ENCODE data around the gene ABHD17C.

The ABHD17C gene

GRCh38 chr15:80682201-80682600 is 12.9 kb upstream of the ABHD17C start:
- H3K27ac ChIP-seq (ENCODE audit: low read length): no peak overlapping the region
- TF ChIP-seq EZH2phosphoT487 (IDR thresholded peaks at IDR 0.05; ENCODE audit: low read length) (no peak), EZH2 (optimal IDR thresholded peaks at IDR 0.05; ENCODE audit: low read depth, low read length) (no peak), CTCF (IDR thresholded peaks at IDR 0.05; ENCODE audit: low read length) (no peak)
- no peak overlapping the region for H3K4me2 ChIP-seq (ENCODE audit: low read depth, low read length)
- no peaks in the 10 kb centered on the region for H3K9me3 ChIP-seq (replicated peaks; ENCODE audit: insufficient read depth, low read length)
- no peaks in the 10 kb centered on the region for H3F3A ChIP-seq (ENCODE audit: insufficient read depth, low read length)
- DNase-seq: no peak
- H3K4me1 ChIP-seq (ENCODE audit: low read length): no peaks in the 10 kb centered on the region
- H3K79me2 ChIP-seq (ENCODE audit: low read length): no peaks in the 10 kb centered on the region
- H4K20me1 ChIP-seq (ENCODE audit: insufficient read depth, low read length): no peaks in the 10 kb centered on the region
- no peaks in the 10 kb centered on the region for H3K9me2 ChIP-seq (replicated peaks; ENCODE audit: insufficient read depth, low read length)
- no peaks in the 10 kb centered on the region for H3K27me3 ChIP-seq (replicated peaks; ENCODE audit: insufficient read depth, low read length)
- H3K36me3 ChIP-seq (replicated peaks; ENCODE audit: insufficient read depth, low read length): no peaks in the 10 kb centered on the region
- H3K4me3 ChIP-seq (ENCODE audit: low read length): no peak overlapping the region
- no peak overlapping the region for H2AFZ ChIP-seq (ENCODE audit: low read length)
- no peak overlapping the region for H3K9ac ChIP-seq (ENCODE audit: low read length)

DNA sequence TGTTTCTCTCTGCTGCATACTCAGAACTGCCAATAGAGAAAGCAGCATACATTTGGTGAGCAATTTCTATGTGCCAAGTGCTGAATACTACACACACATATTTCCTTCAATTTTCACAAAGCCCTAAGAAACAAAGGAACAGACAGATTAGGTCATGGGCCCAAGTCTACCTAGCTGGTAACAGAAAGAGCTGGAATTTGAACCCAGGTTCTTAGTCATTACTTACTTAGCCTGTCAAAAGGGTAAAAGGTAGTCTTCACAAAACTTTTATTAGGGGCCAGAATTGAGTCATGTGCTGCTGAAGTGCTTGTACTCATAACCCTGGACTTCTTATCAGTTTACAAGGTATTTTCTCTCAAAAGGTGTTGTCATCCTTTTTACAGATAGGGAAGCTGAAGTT is 10.4 kb upstream of the ABHD17C start:
- Histone ChIP-seq H2AFZ (ENCODE audit: low read length) (no peak overlapping the region), H3K9me2 (replicated peaks; ENCODE audit: insufficient read depth, low read length) (no peaks in the 10 kb centered on the region), H3K4me2 (ENCODE audit: low read depth, low read length) (no peak overlapping the region), H3K9me3 (replicated peaks; ENCODE audit: insufficient read depth, low read length) (no peaks in the 10 kb centered on the region), H3K79me2 (ENCODE audit: low read length) (no peaks in the 10 kb centered on the region), H3K4me3 (ENCODE audit: low read length) (no peak overlapping the region), H3K27ac (ENCODE audit: low read length) (no peak overlapping the region), H3K4me1 (ENCODE audit: low read length) (no peaks in the 10 kb centered on the region), H3K9ac (ENCODE audit: low read length) (no peak overlapping the region), H3K36me3 (replicated peaks; ENCODE audit: insufficient read depth, low read length) (no peaks in the 10 kb centered on the region), H3K27me3 (replicated peaks; ENCODE audit: insufficient read depth, low read length) (no peaks in the 10 kb centered on the region), H4K20me1 (ENCODE audit: insufficient read depth, low read length) (no peaks in the 10 kb centered on the region), H3F3A (ENCODE audit: insufficient read depth, low read length) (no peaks in the 10 kb centered on the region)
- no peak for DNase-seq
- TF ChIP-seq EZH2phosphoT487 (IDR thresholded peaks at IDR 0.05; ENCODE audit: low read length): no peak

DNA sequence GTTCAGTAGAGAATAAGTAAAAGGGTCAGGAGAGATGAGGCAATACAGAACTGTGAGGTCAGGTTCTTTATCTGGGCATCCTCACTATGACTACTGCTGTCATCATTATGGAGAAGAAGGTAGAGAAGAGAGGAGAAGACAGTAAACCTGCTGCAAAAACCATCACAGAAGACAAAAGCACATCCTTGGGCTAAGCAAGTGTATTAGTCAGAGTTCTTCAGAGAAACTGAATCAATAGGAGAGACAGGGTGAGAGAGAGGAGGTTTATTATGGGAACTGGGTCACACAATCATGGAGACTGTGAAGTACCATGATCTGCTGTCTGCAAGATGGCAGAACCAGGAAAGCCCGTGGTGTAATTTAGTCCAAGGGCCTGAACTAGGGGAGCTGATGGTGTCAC is 9.5 kb upstream of the ABHD17C start:
- TF ChIP-seq CTCF (IDR thresholded peaks at IDR 0.05; ENCODE audit: low read length) (no peak), EZH2 (optimal IDR thresholded peaks at IDR 0.05; ENCODE audit: low read depth, low read length) (no peak), EZH2phosphoT487 (IDR thresholded peaks at IDR 0.05; ENCODE audit: low read length) (no peak)
- no peak overlapping the region for H3K4me3 ChIP-seq (ENCODE audit: low read length)
- H3K4me1 ChIP-seq (ENCODE audit: low read length): no peaks in the 10 kb centered on the region
- H3K36me3 ChIP-seq (replicated peaks; ENCODE audit: insufficient read depth, low read length): no peaks in the 10 kb centered on the region
- H3K9ac ChIP-seq (ENCODE audit: low read length): no peak overlapping the region
- H3K27me3 ChIP-seq (replicated peaks; ENCODE audit: insufficient read depth, low read length): no peaks in the 10 kb centered on the region
- no peaks in the 10 kb centered on the region for H3K79me2 ChIP-seq (ENCODE audit: low read length)
- no peaks in the 10 kb centered on the region for H3K9me2 ChIP-seq (replicated peaks; ENCODE audit: insufficient read depth, low read length)
- no peaks in the 10 kb centered on the region for H3F3A ChIP-seq (ENCODE audit: insufficient read depth, low read length)
- H3K9me3 ChIP-seq (replicated peaks; ENCODE audit: insufficient read depth, low read length): no peaks in the 10 kb centered on the region
- DNase-seq: no peak
- no peaks in the 10 kb centered on the region for H4K20me1 ChIP-seq (ENCODE audit: insufficient read depth, low read length)
- H3K27ac ChIP-seq (ENCODE audit: low read length): no peak overlapping the region
- H3K4me2 ChIP-seq (ENCODE audit: low read depth, low read length): no peak overlapping the region
- H2AFZ ChIP-seq (ENCODE audit: low read length): no peak overlapping the region

GRCh38 chr15:80689294-80689693 is 5.8 kb upstream of the ABHD17C start:
- H3K9me2 ChIP-seq (replicated peaks; ENCODE audit: insufficient read depth, low read length): no peaks in the 10 kb centered on the region
- H3K36me3 ChIP-seq (replicated peaks; ENCODE audit: insufficient read depth, low read length): no peaks in the 10 kb centered on the region
- H3K9ac ChIP-seq (ENCODE audit: low read length): no peak overlapping the region
- no peaks in the 10 kb centered on the region for H3K27me3 ChIP-seq (replicated peaks; ENCODE audit: insufficient read depth, low read length)
- no peaks in the 10 kb centered on the region for H4K20me1 ChIP-seq (ENCODE audit: insufficient read depth, low read length)
- no peak overlapping the region for H3K27ac ChIP-seq (ENCODE audit: low read length)
- no peak for DNase-seq
- TF ChIP-seq EZH2 (optimal IDR thresholded peaks at IDR 0.05; ENCODE audit: low read depth, low read length): no peak
- no peak for TF ChIP-seq CTCF (IDR thresholded peaks at IDR 0.05; ENCODE audit: low read length)
- TF ChIP-seq EZH2phosphoT487 (IDR thresholded peaks at IDR 0.05; ENCODE audit: low read length): no peak
- H3K4me2 ChIP-seq (ENCODE audit: low read depth, low read length): no peak overlapping the region
- peaks cover 7% of the 10 kb centered on the region for H3K4me1 ChIP-seq (ENCODE audit: low read length)
- H3K4me3 ChIP-seq (ENCODE audit: low read length): no peak overlapping the region
- no peak overlapping the region for H2AFZ ChIP-seq (ENCODE audit: low read length)
- H3K79me2 ChIP-seq (ENCODE audit: low read length): no peaks in the 10 kb centered on the region
- H3F3A ChIP-seq (ENCODE audit: insufficient read depth, low read length): peaks cover 4% of the 10 kb centered on the region; the same call in 1 of the 2 replicates
- no peaks in the 10 kb centered on the region for H3K9me3 ChIP-seq (replicated peaks; ENCODE audit: insufficient read depth, low read length)

All from MM.1S (cell line).